GM21723 (cell line): Measurements from ENCODE around the gene IL12RB2.
"Not testable (repeated sequence)": the region's sequence is repeated elsewhere in the genome, so short reads cannot be mapped to it uniquely, and the experiment has no call there.

Experiments used
- ATAC-seq: cut with Tn5 transposase; IDR thresholded peaks from one replicate; pipeline ENCODE4 v1.9.1; 2021; ENCODE audit warnings: mild to moderate bottlenecking, moderate library complexity; ENCODE audit not compliant: unreplicated experiment

Gene IL12RB2

GRCh38 chr1:67430358-67431155, 122.9 kb downstream of the IL12RB2 start, which contains the start of gene SERBP1:
Gene SERBP1, minus strand, starts transcription at chr1:67430402. Its CDS starts 102 bp downstream, at chr1:67430300.
- ATAC-seq = peak; percentile 87

- no peak for ATAC-seq
These were observed 123.6 kb downstream of the IL12RB2 start for GRCh38 chr1:67431156-67431765.

GRCh38 chr1:67431869-67432578, 124.4 kb downstream of the IL12RB2 start:
- no peak for ATAC-seq

- ATAC-seq = no peak
These were observed 125.1 kb downstream of the IL12RB2 start for GRCh38 chr1:67432745-67433144.

- ATAC-seq = no peak
These were observed 126.2 kb downstream of the IL12RB2 start for GRCh38 chr1:67433837-67434236.

- ATAC-seq = no peak
These were observed 126.8 kb downstream of the IL12RB2 start for GRCh38 chr1:67434491-67434890.

GRCh38 chr1:67436511-67437055, 128.9 kb downstream of the IL12RB2 start:
- ATAC-seq = no peak

- ATAC-seq = no peak
These were observed 130.3 kb downstream of the IL12RB2 start for GRCh38 chr1:67437961-67438360.

GRCh38 chr1:67439277-67440029, 131.8 kb downstream of the IL12RB2 start:
- ATAC-seq = no peak

- ATAC-seq = no peak
These were observed 132.7 kb downstream of the IL12RB2 start for GRCh38 chr1:67440339-67440738.

GRCh38 chr1:67441183-67441582, 133.5 kb downstream of the IL12RB2 start:
- peak; percentile 67 for ATAC-seq

GRCh38 chr1:67441739-67442281, 134.1 kb downstream of the IL12RB2 start:
- ATAC-seq = peak; percentile 30

- ATAC-seq = not testable (repeated sequence)
These were observed 138.3 kb downstream of the IL12RB2 start for GRCh38 chr1:67446014-67446413.
